Adrenal gland (tissue), 12 donors: Measurements from ENCODE around the gene GRID1. TPM values are rescaled to one million over a fixed set of nuclear protein-coding genes. Genes with fewer than 3 reads are reported as not detected.
A peak's percentile ranks its signal among the peaks of the same experiment; 100 is the strongest.

ENCODE experiments used
- DNase-seq, 7 donors: peaks; one replicate each; pipeline ENCODE4 v3.0.0-alpha.2; 2019 to 2020
- H3K27ac ChIP-seq, 5 donors: fragments of 200-600 bp; sonication (generic) in 4 of 5; 1 replicate in 3 of 5; 2 replicates in 2 of 5; pipeline versions ENCODE4 v1.5.1 to v1.8.0; 2016 to 2020; ENCODE audit warnings: mild to moderate bottlenecking in 1 of 5
- H3K27me3 ChIP-seq: fragments of 200-600 bp; 2 replicates; pipeline ENCODE4 v1.8.0; 2021
- H3K36me3 ChIP-seq, 2 donors: fragments of 200-600 bp; replicated peaks in 1 of 2; 1 replicate in 1 of 2; 2 replicates in 1 of 2; pipeline versions ENCODE4 v1.5.1 to v1.8.0; 2018 to 2022
- H3K4me1 ChIP-seq, 2 donors: fragments of 200-600 bp; replicated peaks in 1 of 2; 1 replicate in 1 of 2; 2 replicates in 1 of 2; pipeline versions ENCODE4 v1.5.1 to v1.8.0; 2018 to 2021
- H3K4me3 ChIP-seq, 4 donors: fragments of 200-600 bp; sonication (generic) in 3 of 4; one replicate each; pipeline ENCODE4 v1.5.1; 2016 to 2018
- H3K9me3 ChIP-seq, 3 donors: fragments of 200-600 bp; sonication (generic) in 1 of 3; replicated peaks in 1 of 3; 1 replicate in 2 of 3; 2 replicates in 1 of 3; pipeline versions ENCODE4 v1.5.1 to v1.8.0; 2016 to 2021
- CTCF ChIP-seq, 6 experiments: fragments of 450-650 bp in 4 of 6; fragments of 200-600 bp in 2 of 6; sonication (generic) in 1 of 6; IDR thresholded peaks; 1 replicate in 5 of 6; 2 replicates in 1 of 6; pipeline versions ENCODE4 v1.5.1 to v1.8.0; 2016 to 2021; ENCODE audit warnings: antibody characterized with exemption in 6 of 6, mild to moderate bottlenecking in 2 of 6, moderate library complexity in 1 of 6
- POLR2A ChIP-seq, 2 donors: fragments of 450-650 bp; IDR thresholded peaks; one replicate each; pipeline ENCODE4 v1.6.1; 2017; ENCODE audit warnings: antibody characterized with exemption in 2 of 2, mild to moderate bottlenecking in 2 of 2, moderate library complexity in 1 of 2
- WGBS, 4 donors: extraction: QIAGEN DNeasy Blood & Tissue Kit in 2 of 4; methylation state at CpG; one replicate each; pipeline versions ENCODE4 v1.1.5 to v1.1.7; 2013 to 2017; 5-methylcytosine and 5-hydroxymethylcytosine counted together
- intact Hi-C, 2 donors: fragments of 100-400 bp; cut with DNase I; formaldehyde crosslinking; loops; one replicate each; pipeline versions ENCODE4 v1.14.1 to v1.15.0; 2022 to 2023
- polyA plus RNA-seq, 3 donors: library from polyadenylated mRNA; stranded (reverse); fragments of 200-250 nt in 2 of 3; fragments of 350-450 nt in 1 of 3; fragmentation: Illumina TruSeq in 1 of 3; extraction: RNeasy Lipid Tissue Mini Kit (QIAGEN cat#74804) in 1 of 3; gene quantifications; one replicate each; pipeline ENCODE4 v1.2.3, GENCODE V29; 2013 to 2014
- total RNA-seq, 9 donors: library from RNA; depleted of rRNA in 4 of 9; stranded (reverse); fragments of >200 nt in 4 of 9; fragments of 120-200 nt in 1 of 9; fragmentation: NEBNext Ultra II Directional in 1 of 9; extraction: Animal tissue kit (Norgen Biotek cat#: 25700) in 1 of 9; gene quantifications; one replicate each; pipeline versions ENCODE4 v1.1.0 to v1.2.4, GENCODE V29; 2013 to 2023
- donor health status: healthy with polysubstance abuse.
- donor health status: Bipolar disorder and iron deficiency.
- donor health status: DM: yes; HTN: yes; CAD: no.
- donor health status: DM: no; HTN: no; CAD: no.
- donor health status: DM: no; HTN: no; CAD: no.
- donor health status: DM: yes; HTN: yes; CAD: no.

GRID1 gene
- total and polyA plus RNA-seq, 12 donors, result 2.2 to 8.0 (median 4.1) TPM

GRCh38 chr10:86186633-86187032, 180.0 kb downstream of the GRID1 start:
- Histone ChIP-seq H3K27ac (no peak overlapping the region), H3K9me3 (peaks cover 0 to 4% (median 0%) of the 10 kb centered on the region in 3 donors), H3K4me1 (no peaks in the 10 kb centered on the region), H3K4me3 (no peak overlapping the region), H3K27me3 (no peaks in the 10 kb centered on the region), H3K36me3 (no peaks in the 10 kb centered on the region)
- intact Hi-C loops, result no loop called here
- 33 to 100% (median 85%) methylated on average over 1 of the region's 1 CpG for WGBS, 4 donors
- TF ChIP-seq CTCF (IDR thresholded peaks at IDR 0.05), result no peak
- TF ChIP-seq POLR2A (IDR thresholded peaks at IDR 0.05), result no peak
- no peak for DNase-seq

DNA sequence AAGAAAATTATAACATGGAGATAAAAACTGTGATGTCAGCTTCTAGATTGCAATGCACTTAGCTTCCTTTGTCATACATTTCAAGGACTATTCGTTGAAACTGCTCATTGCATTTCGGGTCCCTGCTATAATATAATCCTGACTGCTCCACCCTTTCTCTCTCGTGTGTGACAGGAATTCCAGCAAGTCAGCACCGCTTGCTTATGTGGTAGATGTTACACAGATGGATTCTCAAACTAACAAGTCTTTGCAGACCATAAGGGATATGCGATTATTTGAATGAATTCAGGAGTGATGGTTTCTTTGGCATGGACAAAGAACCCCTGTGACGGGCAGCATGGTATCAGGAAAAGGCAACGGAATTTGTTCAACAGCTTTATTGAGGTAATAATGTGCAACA, 184.0 kb downstream of the GRID1 start:
- no peak overlapping the region for H3K4me3 ChIP-seq
- H3K36me3 ChIP-seq, result no peaks in the 10 kb centered on the region
- H3K27ac ChIP-seq, result no peak overlapping the region
- H3K9me3 ChIP-seq, result peaks cover 0 to 4% (median 0%) of the 10 kb centered on the region in 3 donors
- no peaks in the 10 kb centered on the region for H3K4me1 ChIP-seq
- DNase-seq, result no peak
- whole genome bisulfite sequencing, 4 donors, result 76 to 81% (median 78%) methylated on average over 7 of the region's 7 CpGs
- no peaks in the 10 kb centered on the region for H3K27me3 ChIP-seq
- TF ChIP-seq POLR2A (IDR thresholded peaks at IDR 0.05), result no peak
- no peak for TF ChIP-seq CTCF (IDR thresholded peaks at IDR 0.05)
- intact Hi-C loops, result no loop called here

GRCh38 chr10:86182150-86182549, 184.4 kb downstream of the GRID1 start:
- WGBS, 4 donors, result 70 to 83% (median 78%) methylated on average over 11 to 13 of the region's 13 CpGs

GRCh38 chr10:86180861-86181260, 185.7 kb downstream of the GRID1 start:
- Histone ChIP-seq H3K4me3 (no peak overlapping the region), H3K9me3 (peaks cover 0 to 1% (median 0%) of the 10 kb centered on the region in 3 donors), H3K4me1 (no peaks in the 10 kb centered on the region), H3K27me3 (no peaks in the 10 kb centered on the region), H3K36me3 (no peaks in the 10 kb centered on the region), H3K27ac (no peak overlapping the region)
- TF ChIP-seq POLR2A (IDR thresholded peaks at IDR 0.05) (no peak), CTCF (IDR thresholded peaks at IDR 0.05) (no peak)
- intact Hi-C loops, result no loop called here
- 77 to 100% (median 83%) methylated on average over 1 to 4 of the region's 4 CpGs for WGBS, 4 donors
- no peak for DNase-seq

More at GRCh38 chr10:86182150-86182549, 184.4 kb downstream of the GRID1 start:
- Histone ChIP-seq H3K27ac (no peak overlapping the region), H3K9me3 (peaks cover 0 to 4% (median 0%) of the 10 kb centered on the region in 3 donors), H3K27me3 (no peaks in the 10 kb centered on the region), H3K4me1 (no peaks in the 10 kb centered on the region), H3K4me3 (no peak overlapping the region), H3K36me3 (no peaks in the 10 kb centered on the region)
- no peak for TF ChIP-seq CTCF (IDR thresholded peaks at IDR 0.05)
- no peak for TF ChIP-seq POLR2A (IDR thresholded peaks at IDR 0.05)
- DNase-seq, result peak in 1 of 7 donors; percentile 59
- intact Hi-C loops, result no loop called here
